ENCODE data around the gene BOLA3. TPM values are rescaled to one million over a fixed set of nuclear protein-coding genes. Genes with fewer than 3 reads are reported as not detected.

BOLA3 gene
- total RNA-seq, result 11.8 and 13.0 TPM in 2 replicates

GRCh38 chr2:74147727-74148456, at the start of gene BOLA3:
Gene BOLA3 (minus strand): TSS chr2:74147912. CDS start chr2:74147874, 38 bp downstream.

GRCh38 chr2:74178211-74179062, 30.7 kb upstream of the BOLA3 start, which contains the start of gene MOB1A:
Gene MOB1A (minus strand): TSS chr2:74178879. CDS start chr2:74178674, 205 bp downstream.

Other genes starting within 250 kb of the BOLA3 start
- 48.4 and 49.5 TPM in 2 replicates for gene DGUOK, start 221.0 kb downstream of the BOLA3 start, total RNA-seq
- 2.7 and 4.4 TPM in 2 replicates for gene TET3, start 163.0 kb downstream of the BOLA3 start, total RNA-seq
- gene MOB1A, start 31.0 kb upstream of the BOLA3 start, total RNA-seq, result 142 and 157 TPM in 2 replicates
- gene MTHFD2, start 50.7 kb upstream of the BOLA3 start, total RNA-seq, result 115 and 145 TPM in 2 replicates
- 0.81 and 1.1 TPM in 2 replicates for gene SLC4A5, start 195.5 kb upstream of the BOLA3 start, total RNA-seq
- gene DCTN1, start 232.4 kb upstream of the BOLA3 start, total RNA-seq, result 166 and 172 TPM in 2 replicates